ENCODE results near the gene JAKMIP2. TPM values are rescaled to one million over a fixed set of nuclear protein-coding genes. Genes with fewer than 3 reads are reported as not detected.

JAKMIP2 gene
- total RNA-seq, 1 experiment from 2014 or later: 67.4 TPM

GRCh38 chr5:147619281-147619878, 163.1 kb downstream of the JAKMIP2 start:
- no peak overlapping the region for H3K27ac ChIP-seq (ENCODE audit: low read depth, low read length, poor library complexity, severe bottlenecking)
- intact Hi-C loops (cut with micrococcal nuclease; ENCODE audit: unreplicated experiment): no loop called here
- POLR2A ChIA-PET (ENCODE audit: low non-redundant PET): no interaction called here
- DNase-seq (ENCODE audit: low spot score): no peak
- no TSS peak for BruUV-seq (replicated peaks)
- no peak for TF ChIP-seq CTCF (conservative IDR thresholded peaks at IDR 0.05; ENCODE audit: low read depth, low read length)
- no peak for TF ChIP-seq EZH2 (IDR thresholded peaks at IDR 0.05; ENCODE audit: borderline replicate concordance, low read depth, low read length, poor library complexity, severe bottlenecking)
- H3K36me3 ChIP-seq (ENCODE audit: insufficient read depth, low read length, poor library complexity, severe bottlenecking): peaks cover 90% of the 10 kb centered on the region
- H3K9me3 ChIP-seq (ENCODE audit: low read depth, low read length, poor library complexity, severe bottlenecking): no peaks in the 10 kb centered on the region
- H3K27me3 ChIP-seq (replicated peaks; ENCODE audit: insufficient read depth, low read depth, low read length, poor library complexity): no peaks in the 10 kb centered on the region
- peaks cover 4% of the 10 kb centered on the region for H3K4me1 ChIP-seq (ENCODE audit: insufficient read depth, low read length, poor library complexity, severe bottlenecking)
- CTCF ChIA-PET: no interaction called here
- no peak overlapping the region for H3K4me3 ChIP-seq (ENCODE audit: low read depth, low read length, poor library complexity, severe bottlenecking)

GRCh38 chr5:147617711-147618350, 164.7 kb downstream of the JAKMIP2 start:
- DNase-seq (ENCODE audit: low spot score): no peak
- POLR2A ChIA-PET (ENCODE audit: low non-redundant PET): no interaction called here
- BruUV-seq (replicated peaks): no TSS peak
- H3K36me3 ChIP-seq (ENCODE audit: insufficient read depth, low read length, poor library complexity, severe bottlenecking): peaks cover 92% of the 10 kb centered on the region
- no peaks in the 10 kb centered on the region for H3K9me3 ChIP-seq (ENCODE audit: low read depth, low read length, poor library complexity, severe bottlenecking)
- intact Hi-C loops (cut with micrococcal nuclease; ENCODE audit: unreplicated experiment): no loop called here
- CTCF ChIA-PET: no interaction called here
- no peaks in the 10 kb centered on the region for H3K27me3 ChIP-seq (replicated peaks; ENCODE audit: insufficient read depth, low read depth, low read length, poor library complexity)
- no peak overlapping the region for H3K27ac ChIP-seq (ENCODE audit: low read depth, low read length, poor library complexity, severe bottlenecking)
- H3K4me1 ChIP-seq (ENCODE audit: insufficient read depth, low read length, poor library complexity, severe bottlenecking): peaks cover 4% of the 10 kb centered on the region
- H3K4me3 ChIP-seq (ENCODE audit: low read depth, low read length, poor library complexity, severe bottlenecking): no peak overlapping the region
- TF ChIP-seq EZH2 (IDR thresholded peaks at IDR 0.05; ENCODE audit: borderline replicate concordance, low read depth, low read length, poor library complexity, severe bottlenecking) (no peak), CTCF (conservative IDR thresholded peaks at IDR 0.05; ENCODE audit: low read depth, low read length) (no peak)

- no peaks in the 10 kb centered on the region for H3K27me3 ChIP-seq (replicated peaks; ENCODE audit: insufficient read depth, low read depth, low read length, poor library complexity)
- no peak overlapping the region for H3K27ac ChIP-seq (ENCODE audit: low read depth, low read length, poor library complexity, severe bottlenecking)
- H3K4me3 ChIP-seq (ENCODE audit: low read depth, low read length, poor library complexity, severe bottlenecking): no peak overlapping the region
- DNase-seq (ENCODE audit: low spot score): no peak
- CTCF ChIA-PET: no interaction called here
- TF ChIP-seq EZH2 (IDR thresholded peaks at IDR 0.05; ENCODE audit: borderline replicate concordance, low read depth, low read length, poor library complexity, severe bottlenecking) (no peak), CTCF (conservative IDR thresholded peaks at IDR 0.05; ENCODE audit: low read depth, low read length) (no peak)
- POLR2A ChIA-PET (ENCODE audit: low non-redundant PET): no interaction called here
- peaks cover 4% of the 10 kb centered on the region for H3K4me1 ChIP-seq (ENCODE audit: insufficient read depth, low read length, poor library complexity, severe bottlenecking)
- H3K9me3 ChIP-seq (ENCODE audit: low read depth, low read length, poor library complexity, severe bottlenecking): no peaks in the 10 kb centered on the region
- intact Hi-C loops (cut with micrococcal nuclease; ENCODE audit: unreplicated experiment): no loop called here
- BruUV-seq (replicated peaks): no TSS peak
- peaks cover 92% of the 10 kb centered on the region for H3K36me3 ChIP-seq (ENCODE audit: insufficient read depth, low read length, poor library complexity, severe bottlenecking)
Observed at GRCh38 chr5:147617191-147617606, 165.3 kb downstream of the JAKMIP2 start.

All from A673 (cell line).